Occipital lobe (tissue), 2 donors: ENCODE measurements around the gene ADPRM. TPM values are rescaled to one million over a fixed set of nuclear protein-coding genes. Genes with fewer than 3 reads are reported as not detected.
"Not testable (repeated sequence)": the region's sequence is repeated elsewhere in the genome, so short reads cannot be mapped to it uniquely, and the experiment has no call there.

ENCODE experiments used
- DNase-seq: peaks from one replicate; lab custom pipeline; 2025; lab: John Stamatoyannopoulos, UW
- total RNA-seq: library from RNA; depleted of rRNA; stranded (reverse); fragments of >200 nt; gene quantifications from one replicate; pipeline ENCODE4 v1.2.3, GENCODE V29; 2014

Gene ADPRM
- total RNA-seq, 1 donor from 2014 or later, result 19.8 TPM

DNA sequence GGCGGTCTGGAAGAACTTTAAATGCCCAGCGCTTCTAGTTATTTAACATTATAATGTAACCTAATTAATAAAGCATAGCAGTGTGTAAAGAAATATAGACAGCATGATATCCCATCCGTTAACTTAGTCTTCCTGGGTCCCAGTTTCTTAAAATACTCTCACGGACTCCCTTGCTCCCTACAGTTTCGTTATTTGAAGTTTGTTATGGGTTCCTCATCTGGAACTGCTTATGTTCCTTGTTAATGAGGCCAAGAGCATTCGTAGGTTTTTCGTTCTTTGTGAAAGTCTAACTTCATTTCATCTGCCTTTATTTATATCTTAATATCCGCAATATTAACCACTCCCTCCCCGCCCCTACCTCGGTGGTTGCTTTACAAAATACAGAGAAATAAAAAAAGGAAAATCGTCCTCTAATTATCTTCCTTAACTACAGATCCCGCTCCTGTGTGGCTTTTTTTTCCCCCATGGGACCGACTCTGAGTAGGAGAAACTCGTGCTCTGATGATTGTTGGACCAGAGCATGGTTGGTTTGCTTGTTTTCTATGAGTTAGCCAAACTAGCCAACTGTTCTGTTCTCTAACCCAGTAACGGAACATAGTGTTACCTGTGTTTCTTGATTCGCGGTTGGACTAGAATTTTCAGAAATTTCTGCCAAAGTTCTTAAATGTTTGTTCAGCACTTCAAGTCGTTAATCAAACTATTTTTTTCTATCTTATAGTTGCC, 863 bp downstream of the ADPRM start:
- DNase-seq, result no peak

DNA sequence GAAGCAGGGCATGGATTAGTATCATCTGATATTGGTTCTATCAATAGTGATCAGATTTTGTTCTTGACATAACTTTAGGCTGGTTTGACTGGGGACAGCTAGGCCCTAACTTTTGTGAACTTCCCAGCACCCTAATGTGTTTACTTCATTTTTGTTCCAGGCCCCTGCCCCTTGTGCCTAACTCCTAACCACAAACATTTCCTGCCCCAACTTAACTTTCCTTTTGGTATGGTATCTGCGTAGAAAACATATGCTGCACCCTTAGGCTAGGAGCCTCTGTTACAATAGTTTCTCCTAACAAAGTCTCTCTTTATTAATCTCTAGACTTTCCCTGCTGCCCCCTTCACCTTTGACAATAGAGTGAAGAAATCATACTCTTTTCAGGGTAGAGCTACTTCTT, 2.5 kb downstream of the ADPRM start:
- DNase-seq, result no peak

DNA sequence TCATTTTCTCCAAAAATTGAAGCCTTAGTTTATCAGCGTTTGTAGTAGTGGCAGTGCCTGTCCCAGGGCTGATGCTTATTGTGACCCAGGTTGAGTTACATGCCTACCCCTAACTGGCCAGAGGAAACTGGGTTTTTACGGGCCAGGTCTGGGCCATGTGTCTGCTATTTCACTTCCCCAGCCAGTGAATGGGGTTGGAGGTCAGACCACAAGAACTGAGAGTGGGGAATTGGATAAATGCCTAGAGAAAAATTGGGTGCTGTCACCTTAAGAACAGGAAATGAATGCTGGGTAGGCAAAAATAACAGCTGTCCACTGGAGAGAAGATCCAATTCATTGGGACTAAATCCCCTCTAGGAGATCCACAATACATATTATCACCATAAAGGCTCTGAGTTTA, 5.2 kb downstream of the ADPRM start:
- no peak for DNase-seq

DNA sequence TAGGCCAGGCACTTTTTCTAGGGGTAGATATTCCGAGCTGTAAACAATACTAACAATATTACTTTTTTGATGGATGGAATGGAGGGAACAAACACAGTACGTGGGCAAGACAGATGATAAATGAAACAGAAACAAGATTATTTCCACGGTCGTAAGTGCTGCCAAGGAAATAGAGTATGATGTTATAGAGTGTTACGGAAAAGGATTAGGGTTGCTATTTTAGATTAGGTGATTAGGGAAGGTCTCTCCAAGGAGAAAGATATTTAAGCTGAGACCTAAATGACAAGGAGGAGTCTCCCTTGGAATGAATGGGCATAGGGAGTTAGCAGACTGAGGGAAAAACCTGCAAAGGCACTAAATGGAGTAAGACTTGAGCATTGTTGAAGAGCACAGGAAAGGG, 8.3 kb downstream of the ADPRM start:
- no peak for DNase-seq

DNA sequence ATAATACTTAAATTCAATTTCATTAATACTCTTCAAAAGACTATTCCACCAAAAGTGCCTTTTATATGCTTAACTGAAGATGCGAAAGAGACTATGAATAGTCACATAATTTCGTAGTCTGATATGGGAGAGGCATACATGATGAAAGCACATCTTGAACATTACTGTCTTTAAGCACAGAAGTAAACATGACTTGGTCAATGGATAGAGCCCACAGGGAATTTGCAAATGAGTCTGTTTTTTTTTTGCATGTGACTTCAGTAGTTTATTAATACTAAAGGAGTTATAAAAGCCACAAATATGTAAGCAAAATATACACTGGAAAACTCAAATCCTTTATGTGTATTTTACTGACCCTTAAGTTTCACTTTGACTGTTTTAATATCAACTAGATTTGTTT, 15.9 kb downstream of the ADPRM start:
- DNase-seq, result no peak

DNA sequence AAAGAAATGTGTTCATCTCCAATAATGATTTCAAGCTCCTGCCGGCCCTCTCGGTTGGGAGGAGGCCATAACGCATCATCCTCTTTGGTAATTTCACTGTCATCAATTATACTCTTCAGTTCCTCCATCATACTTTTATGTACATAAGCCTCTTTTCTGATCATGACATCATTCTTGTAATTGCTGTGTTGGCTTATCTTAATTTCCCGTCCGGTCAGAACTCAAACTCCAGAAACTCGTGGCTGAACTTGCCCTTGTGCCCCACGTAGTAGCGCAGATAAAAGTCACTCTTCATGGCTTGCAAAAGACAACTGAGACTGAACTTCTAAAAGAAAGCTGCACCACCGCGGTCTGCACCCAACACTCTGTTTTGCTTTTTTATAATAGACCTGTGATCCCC, 18.8 kb downstream of the ADPRM start:
- DNase-seq, result no peak

DNA sequence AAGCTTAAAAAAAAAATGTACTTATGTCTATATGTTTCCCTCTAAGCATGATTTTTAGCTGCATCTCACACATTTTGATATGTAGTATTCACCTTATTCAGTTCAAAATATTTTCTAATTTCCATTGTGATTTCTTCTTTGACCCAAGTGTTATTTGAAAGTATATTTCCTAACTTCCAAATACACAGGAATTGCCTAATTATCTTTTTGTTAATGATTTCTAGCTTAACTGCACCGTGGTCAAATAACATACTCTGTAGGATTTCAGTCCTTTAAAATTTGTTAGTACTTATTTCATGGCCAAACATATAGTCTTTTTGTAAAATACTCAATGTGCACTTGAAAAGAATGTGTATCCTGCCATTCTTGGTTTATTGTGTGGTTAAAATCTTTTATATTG, 21.2 kb downstream of the ADPRM start:
- DNase-seq, result no peak

DNA sequence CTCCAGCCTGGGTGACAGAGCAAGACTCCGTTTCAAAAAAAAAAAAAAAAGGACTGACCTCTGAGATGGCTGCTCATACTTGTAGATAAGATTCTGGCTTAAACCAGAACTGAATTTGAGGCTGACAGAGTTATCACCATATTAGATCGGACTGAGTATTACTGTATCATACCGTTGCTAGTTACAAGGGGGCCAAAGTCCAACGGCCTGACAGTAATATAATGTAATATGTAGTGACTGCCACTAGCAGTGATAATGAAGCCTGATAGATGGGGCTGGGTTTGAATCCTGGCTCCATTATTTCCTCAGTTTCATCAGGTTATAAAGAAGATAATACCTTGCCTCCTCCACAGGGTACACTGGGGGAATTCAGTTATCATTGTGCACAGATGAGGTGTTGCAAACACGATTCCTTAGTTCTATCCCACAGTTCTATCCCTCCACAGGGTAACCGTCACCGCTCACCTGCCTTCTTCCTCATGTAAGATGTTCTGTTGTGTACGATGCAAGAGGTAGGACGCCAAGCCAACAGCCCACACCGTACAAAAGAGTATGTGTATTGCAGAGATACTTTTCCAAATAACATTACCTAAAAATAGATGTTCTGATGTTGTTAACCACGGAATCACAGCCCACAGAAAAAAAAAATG, 27.3 kb downstream of the ADPRM start:
- no peak for DNase-seq

DNA sequence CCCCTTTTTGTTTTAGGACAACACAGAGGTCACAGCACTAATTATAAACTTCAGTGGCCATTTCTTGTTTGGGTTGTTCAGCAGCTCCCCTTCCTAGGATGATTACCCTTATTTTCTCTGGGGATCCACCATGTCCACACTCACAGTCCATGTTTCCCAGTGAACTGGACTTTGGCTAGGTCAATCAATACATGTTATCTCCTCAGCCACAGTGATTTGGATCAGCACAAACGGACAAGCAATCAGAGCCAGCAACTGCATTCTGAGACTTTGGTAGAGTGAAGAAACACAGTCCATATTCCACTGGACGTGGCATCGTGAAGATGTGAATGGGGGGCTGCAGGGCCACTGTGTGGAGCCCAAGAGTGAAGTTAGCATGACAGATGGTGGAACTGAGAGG, 27.9 kb downstream of the ADPRM start:
- DNase-seq, result no peak

DNA sequence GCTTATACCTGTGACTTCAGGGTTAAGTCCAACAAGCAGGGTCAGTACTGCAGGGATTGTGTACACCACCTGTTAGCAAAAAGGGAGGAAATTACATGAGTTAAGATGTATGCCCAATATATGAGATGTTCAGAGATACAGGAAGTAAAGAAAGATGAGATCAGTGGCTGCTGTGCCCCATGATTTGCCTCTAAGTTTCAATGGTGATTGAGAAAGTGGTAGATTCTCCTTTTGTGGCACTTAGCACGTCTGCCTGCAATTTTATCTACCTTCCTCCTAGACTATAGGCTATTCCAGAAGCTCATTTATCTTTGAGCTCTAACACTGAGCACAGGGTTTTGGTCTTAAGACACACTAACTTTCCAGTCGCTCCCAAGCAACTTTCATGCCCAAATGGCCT, 28.8 kb downstream of the ADPRM start:
- no peak for DNase-seq

DNA sequence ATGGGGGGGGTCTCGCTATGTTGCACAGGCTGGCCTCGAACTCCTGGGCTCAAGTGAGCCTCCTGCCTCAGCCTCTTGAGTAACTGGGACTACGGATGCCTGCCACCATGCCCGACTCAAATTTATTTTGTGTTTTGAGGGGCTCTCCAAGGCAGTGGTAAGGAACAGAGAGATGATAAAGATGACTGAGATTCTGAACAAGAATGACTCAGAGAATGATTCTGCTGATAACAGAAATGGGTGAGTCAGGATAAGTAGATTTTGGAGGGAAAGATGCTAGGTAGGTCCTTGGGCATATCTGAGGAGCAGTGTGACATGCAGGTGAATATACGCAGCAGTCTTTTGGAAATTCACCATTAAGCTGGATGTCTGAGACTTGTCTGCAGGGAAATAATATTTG, 29.8 kb downstream of the ADPRM start:
- no peak for DNase-seq

DNA sequence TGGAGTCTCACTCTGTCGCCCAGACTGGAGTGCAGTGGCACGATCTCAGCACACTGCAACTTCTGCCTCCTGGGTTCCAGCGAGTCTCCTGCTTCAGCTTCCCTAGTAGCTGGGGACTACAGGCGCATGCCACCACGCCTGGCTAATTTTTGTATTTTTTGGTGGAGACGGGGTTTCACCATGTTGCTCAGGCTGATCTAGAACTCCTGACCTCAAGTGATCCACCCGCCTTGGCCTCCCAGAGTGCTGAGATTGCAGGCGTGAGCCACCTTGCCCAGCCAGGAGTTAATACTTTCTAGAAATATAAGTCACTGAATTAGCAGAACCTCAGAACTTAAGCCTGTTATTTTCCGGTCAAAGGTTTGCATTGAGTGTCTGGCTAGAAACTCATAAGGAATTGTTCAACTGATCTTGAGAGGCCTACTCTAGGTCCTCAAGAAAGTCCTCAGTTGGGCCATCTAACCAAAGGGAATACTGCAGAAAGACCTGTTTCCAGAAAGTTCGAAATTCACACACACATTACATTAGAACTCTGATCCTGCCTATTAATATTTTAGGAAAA, 31.0 kb downstream of the ADPRM start:
- no peak for DNase-seq

DNA sequence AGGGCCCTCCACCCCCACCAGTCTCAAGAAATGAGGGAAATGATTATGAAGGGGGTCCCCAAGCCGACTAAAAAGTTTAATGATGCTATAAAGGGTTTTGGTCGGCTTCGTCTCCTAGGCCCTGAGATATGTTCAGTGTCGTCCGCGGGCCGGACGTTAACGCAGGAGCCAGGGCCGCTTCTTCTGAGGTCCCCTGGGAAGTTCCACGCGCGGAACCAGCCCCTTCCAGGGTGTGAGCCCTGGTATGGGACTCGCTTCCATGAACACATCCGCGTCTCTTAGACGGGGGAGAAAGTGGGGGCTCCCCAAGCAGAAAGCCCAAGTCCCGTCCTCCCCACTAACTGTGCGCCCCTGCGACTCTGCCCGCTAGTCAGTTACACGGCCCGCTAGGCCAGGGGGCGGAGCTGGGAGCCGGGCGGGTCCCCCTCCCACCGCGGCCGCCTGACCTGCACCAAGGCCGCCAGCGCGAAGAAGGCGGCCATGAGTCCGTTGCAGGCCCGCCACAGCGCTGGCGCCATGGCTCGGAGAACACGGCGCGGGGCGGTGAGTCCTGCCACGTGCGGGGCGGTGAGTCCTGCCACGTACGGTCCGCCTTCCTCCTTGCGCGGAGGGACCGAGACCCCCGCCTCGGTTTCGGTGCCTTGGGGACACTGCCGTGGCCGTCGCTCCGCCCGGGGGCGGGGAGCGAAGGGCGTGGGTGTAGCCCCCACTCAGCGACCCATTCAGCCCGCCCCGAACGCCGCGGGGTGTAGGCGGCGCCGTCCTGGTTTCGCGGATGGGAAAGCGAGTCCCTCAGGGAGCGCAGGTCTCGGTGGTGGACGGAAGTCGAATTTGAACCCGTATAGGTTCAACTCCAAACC, 32.2 kb downstream of the ADPRM start, which contains the start of gene TMEM220:
Gene TMEM220 (minus strand): TSS at position 690 of the 860 bp plus-strand sequence. CDS start 172 bp downstream, at position 518.
- peak; percentile 64 for DNase-seq

DNA sequence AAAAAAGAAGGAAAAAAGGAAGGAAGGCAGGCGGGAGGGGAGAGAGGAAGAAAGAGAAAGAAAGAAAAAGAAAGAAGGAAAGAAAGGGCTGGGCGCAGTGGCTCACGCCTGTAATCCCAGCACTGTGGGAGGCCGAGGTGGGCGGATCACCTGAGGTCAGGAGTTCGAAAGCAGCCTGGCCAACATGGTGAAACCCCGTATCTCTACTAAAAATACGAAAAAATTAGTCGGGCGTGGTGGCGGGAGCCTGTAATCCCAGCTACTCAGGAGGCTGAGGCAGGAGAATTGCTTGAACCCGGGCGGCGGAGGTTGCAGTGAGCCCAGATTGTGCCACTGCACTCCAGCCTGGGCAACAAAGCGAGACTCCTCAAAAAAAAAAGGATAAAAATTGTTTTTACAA, 32.9 kb downstream of the ADPRM start:
- not testable (repeated sequence) for DNase-seq

DNA sequence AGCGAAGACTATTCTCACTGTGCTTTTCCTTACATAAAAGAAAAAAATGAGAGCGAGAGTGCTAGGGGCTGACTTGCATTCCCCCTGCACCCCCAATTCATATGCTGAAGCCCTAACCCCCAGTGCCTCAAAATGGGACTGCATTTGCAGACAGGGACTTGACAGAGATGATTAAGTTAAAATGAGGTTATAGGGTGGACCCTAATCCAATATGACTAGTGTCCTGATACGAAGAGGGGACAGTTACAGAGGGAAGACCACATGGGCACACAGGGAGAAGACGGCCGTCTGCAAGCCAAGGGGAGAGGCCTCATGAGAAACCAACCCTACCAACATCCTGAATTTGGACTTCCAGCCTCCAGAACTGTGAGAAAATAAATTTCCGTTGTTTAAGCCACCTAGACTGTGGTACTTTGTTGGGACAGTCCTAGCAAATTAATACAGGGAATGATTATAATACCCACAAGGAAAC, 34.0 kb downstream of the ADPRM start:
- DNase-seq, result no peak

DNA sequence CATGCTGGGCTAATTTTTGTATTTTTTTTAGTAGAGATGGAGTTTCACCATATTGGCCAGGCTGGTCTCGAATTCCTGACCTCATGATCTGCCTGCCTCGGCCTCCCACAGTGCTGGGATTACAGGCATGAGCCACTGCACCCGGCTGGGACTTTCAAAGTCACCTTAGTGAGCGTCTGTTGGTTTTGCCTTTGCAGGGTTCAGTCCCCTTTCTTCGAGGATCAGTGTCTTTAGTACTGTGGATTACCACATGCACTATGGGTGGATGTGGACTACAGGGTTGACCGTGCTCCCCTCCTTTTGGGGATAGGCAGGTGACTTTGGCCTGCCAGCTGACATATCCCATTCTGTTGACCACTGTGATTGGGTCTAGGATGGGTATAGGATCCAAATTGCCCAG, 34.7 kb downstream of the ADPRM start:
- DNase-seq, result not testable (repeated sequence)

DNA sequence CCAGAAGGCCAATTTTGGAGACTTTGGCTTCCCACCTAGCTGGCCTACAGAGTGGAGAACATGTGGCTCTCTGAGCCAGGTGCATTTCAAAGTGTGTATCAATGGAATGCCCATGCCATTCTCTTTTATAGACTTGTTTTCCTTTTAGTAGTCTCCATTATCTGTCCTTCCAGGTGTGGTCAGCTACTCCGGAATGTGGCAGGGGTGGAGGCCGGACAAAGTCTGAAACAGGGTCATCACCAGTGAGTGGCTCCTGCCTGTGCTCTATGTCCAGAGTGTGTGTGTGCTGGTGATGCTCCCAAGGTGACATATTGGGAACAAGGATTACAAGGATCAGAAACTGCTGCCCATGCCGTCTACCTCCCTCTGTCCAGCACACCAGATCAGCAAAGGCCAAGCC, 36.3 kb downstream of the ADPRM start:
- no peak for DNase-seq

DNA sequence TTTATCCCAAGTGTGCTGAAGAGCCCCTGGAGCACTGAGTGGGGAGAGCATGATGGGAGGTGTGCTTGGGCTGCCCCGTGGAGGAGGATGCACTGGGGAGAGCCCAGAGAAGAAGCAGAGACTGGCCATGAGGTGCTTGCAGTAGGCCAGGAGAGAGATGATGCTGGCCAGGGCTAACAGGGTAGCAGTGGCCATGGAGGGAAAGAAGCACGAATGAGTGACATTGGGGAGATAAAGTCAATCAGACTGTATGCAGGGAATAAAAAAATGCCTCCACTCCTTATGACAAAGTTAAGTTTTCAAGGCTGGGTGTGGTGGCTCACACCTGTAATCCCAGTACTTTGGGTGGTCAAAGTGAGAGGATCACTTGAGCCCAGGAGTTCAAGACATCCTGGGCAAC, 37.9 kb downstream of the ADPRM start:
- no peak for DNase-seq

DNA sequence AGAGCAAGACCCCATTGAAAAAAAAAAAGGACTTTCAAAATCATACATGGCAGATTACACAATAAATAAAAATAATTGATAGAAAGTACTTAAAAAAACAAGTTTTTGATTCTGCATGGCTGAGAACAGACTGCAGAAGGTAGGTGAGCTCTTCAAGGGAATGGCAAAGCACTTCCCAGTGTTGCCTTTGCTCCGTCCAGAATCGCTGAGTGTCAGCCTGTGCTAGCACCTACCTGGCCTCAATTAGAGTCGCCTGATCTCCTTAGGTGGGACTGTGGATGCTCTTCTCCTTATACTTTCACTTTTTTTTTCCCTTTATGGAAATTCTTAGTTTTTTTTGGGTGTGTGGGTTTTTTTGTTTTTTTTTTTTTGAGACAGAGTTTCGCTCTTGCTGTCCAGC, 38.4 kb downstream of the ADPRM start:
- no peak for DNase-seq

DNA sequence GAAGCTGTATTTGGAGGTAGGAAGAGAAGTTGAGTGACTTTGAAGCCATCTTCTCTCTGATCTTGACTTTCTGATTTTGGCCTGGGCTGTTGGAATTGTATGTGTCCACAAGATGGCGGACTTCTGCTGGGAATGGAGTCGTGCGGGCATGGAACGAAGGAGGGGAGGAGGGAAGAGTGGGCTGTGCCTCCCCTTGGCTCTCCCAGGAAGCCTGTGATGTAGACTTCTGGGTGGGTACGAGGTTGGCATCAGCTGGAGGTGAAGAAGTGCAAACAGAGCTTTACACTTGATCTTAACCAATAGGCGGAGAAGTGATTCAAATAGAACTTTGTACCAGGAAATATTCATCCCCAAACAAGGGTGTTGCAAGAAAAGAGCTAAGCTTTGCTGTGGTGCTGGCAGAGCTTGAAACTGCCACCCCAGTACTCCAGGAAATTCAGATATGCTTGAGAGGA, 39.8 kb downstream of the ADPRM start:
- DNase-seq, result peak; percentile 7

DNA sequence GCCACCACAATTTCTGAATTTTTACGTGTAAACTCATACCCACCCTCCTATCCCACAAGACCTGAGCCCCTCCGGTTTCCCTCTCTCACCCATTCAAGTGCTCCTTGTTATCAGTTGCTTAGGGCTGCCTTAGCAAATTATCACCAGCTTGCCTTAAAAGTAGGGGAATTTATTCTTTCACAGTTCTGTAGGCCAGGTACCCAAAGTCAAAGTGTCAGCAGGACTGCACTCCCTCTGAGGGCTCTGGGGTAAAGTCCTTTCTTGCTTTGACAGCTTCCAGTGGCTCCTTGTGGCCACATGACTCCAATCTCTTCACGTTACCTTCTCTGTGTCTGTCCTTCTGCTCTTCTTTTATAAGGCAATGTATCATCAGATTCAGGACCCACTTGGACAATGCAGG, 40.3 kb downstream of the ADPRM start:
- no peak for DNase-seq
